GM18498 (cell line): ENCODE data around the gene TMC5.

ENCODE experiments used
- ATAC-seq: cut with Tn5 transposase; IDR thresholded peaks from one replicate; pipeline ENCODE4 v1.9.1; 2021; ENCODE audit warnings: mild to moderate bottlenecking, moderate library complexity; ENCODE audit not compliant: unreplicated experiment

TMC5 gene

DNA sequence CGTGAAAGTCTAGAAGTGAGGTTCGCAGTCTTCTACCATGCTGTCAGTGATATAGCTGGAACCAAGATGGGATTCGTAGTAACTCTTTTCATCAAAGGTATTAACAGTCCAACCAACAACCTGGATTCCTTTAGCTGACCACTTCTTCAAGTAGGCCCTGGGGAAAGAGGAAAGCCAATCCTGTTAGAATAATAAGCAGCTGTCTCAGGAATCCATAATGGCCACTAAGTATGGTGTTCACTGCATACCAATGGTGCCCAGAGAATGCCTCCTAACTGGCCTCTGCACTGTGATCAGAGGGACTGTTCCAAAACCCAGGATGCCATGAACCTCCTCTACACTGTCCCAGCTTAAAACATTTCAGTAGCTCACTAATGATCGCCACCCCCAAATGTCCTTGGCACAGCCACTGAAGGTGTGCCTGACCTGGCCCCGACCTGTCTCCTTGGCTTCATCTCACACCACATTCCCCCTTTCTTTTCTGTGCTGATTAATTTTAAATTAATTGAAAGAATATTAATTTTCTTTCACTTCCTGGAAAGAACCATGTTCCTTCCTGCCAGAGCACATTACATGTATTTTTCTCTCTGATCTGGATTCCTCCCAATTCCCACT, 85.9 kb downstream of the TMC5 start:
- no peak for ATAC-seq

DNA sequence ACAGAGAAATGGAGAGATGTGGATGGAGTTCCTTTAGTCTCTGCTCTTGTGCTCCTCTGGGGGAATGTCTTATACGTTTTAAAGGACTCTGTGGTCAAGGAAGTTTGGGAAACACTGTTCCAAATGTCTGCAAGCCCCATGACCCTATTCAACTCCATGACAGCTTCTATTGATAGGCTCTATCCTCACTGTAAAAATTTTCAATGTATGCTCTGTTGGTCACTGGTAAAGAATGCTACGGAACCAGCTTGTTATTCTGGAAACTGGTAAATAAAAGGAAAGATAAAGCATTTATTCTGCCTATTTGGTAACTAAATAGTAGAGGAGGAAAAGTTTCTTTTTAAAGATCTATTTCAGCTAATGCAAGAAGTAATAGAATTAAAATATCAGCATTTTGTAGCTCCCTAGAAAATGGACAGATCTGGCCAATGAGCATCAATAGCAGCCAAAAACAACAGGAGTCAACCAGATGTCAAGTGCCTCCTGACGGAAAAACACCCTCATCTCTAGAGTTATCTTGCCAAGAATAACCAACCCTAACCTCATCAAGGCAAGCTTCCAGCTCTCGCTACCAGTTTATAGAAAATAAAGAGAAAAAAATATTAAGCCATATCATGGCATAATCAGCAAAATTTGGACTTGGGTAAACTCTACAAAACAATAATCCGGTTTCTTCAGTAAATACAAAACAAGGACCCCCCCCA, 88.1 kb downstream of the TMC5 start:
- ATAC-seq, result no peak

DNA sequence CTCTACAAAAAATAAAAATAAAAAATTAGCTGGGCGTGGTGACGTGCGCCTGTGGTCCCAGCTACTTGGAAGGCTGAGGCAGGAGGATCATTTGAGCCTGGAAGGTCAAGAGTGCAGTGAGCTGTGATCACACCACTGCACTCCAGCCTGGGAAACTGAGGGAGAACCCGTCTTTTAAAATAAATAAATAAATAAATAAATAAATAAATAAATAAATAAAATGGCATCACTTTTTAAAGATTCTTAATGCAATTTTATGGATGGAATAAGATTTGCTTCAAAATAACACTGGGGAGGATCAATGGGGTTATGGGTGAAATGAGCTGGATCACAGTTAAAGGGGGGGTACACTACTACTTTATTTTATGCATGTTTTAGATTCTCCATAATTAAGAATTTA, 89.3 kb downstream of the TMC5 start:
- ATAC-seq, result no peak

DNA sequence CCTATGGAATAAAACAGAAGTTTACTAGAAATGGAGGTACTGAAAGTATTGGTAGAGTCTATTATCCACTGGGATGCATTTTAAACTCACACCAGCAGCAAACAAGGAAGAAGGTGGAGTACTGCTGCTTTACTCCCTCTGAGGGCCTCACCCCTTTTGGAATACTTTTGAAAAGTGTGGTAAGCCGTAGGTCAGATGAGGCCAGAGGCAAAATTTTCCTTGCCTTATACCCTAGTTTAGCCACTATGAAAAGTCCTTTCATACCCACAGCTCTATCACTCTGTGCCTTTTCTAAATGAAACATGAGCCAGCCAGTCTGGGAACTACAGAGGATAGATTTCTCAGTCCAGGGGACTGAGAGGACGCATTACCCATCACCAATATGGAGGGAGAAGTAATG, 90.2 kb downstream of the TMC5 start:
- ATAC-seq, result no peak

DNA sequence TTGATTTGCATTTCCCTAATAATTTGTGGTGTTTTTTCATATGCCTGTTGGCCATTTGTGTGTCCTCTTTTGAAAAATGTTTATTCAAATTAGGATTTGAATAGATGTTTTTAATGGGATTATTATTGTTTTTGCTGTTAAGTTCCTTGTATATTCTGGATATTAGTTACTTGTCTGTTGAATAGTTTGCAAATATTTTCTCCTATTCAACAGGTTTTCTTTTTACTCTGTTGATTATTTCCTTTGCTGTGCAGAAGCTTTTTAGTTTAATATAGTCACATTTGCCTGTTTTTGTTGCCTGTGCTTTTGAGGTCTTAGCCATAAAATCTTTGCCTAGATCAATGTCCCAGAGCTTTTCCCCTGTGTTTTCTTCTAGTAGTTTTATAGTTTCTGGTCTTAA, 94.6 kb downstream of the TMC5 start:
- no peak for ATAC-seq

DNA sequence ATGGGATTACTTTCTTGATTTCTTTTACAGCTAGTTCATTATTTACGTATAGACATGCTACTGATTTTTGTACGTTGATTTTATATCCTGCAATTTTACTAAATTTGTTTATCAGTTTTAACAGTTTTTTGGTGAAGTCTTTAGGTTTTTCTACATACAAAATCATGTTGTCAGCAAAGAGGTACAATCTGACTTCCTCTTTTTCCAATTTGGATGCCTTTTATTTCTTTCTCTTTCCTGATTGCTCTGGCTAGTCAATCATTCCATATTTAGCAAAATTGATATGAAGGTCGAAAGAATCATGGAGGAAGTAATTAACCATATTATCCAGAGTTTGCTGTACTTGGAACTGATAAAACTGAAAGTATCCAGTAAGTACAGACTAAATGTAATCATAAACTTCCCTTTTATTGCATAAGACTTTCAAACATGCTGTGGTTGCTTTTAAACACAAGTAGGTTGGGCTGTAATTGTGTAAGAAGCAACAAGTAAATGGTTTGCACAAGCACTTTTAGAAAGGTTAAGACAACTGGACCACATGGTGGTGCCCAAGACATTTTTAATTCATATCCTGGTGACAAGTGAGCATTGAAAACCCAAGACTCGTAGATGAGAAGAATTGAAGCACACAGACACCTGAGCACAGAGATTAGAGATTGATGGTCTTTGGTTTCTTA, 95.8 kb downstream of the TMC5 start:
- no peak for ATAC-seq

DNA sequence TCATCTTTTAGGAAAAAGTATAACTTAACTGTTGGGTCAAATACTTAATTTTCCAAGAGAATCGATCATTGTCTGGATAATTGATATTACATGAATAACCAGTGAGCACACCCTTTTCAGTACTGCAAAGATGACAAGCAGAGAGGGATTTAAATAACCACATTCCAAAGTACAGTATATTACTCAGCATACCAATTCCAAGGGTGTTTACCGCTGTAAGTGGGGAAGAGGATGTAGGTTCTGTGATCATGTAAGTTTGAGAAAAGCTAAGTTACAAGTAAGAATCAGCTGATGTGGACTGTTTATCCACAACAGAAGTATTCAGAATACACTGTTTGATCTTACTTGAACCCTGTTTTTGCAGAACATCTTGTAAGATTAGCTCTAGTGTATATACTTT, 98.1 kb downstream of the TMC5 start:
- no peak for ATAC-seq

DNA sequence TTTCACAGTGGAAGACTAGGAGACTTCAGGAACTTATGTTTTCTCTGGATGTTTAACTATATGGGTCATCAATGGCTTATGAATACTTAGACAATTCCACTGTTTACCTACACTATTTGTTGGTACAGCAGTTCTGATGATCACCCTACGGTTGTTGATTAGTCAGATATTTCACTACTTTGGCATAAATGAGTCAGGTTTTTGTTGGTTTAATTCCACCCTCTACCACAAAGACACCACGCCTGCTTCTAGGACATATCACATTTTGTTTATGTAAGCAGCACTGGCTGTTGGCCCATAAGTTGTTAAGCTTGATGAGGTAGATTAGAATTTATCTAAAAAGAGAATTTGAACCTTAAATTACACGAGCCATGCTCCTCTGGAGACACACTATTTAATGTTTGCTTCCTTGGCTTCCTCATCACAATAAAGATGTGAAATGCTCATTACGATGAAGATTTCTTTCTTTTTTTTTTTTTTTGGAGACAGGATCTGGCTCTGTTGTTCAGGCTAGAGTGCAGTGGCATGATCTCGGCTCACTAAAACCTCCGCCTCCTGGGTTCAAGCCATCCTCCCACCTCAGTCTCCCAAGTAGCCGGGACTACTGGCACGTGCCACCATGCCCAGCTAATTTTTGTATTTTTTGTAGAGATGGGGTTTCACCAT, 99.9 kb downstream of the TMC5 start:
- no peak for ATAC-seq

DNA sequence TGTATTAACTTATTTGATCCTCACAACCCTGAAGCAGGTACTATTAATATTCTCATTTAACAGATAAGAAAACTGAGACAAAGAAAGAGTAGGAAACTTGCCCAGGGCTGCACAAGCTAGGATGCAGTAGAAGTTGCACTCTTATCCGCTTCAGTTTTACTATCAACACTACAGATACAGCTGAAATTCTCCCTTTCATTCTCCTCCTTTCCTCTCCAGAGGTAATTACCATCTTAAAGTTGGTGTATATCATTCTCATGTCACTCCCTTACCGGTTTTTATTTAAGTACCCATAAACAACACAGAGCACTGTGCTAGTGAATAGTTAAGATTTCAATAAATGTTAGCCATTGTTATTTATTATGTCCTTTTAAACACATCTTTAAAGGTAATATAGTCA, 100.7 kb downstream of the TMC5 start:
- no peak for ATAC-seq

DNA sequence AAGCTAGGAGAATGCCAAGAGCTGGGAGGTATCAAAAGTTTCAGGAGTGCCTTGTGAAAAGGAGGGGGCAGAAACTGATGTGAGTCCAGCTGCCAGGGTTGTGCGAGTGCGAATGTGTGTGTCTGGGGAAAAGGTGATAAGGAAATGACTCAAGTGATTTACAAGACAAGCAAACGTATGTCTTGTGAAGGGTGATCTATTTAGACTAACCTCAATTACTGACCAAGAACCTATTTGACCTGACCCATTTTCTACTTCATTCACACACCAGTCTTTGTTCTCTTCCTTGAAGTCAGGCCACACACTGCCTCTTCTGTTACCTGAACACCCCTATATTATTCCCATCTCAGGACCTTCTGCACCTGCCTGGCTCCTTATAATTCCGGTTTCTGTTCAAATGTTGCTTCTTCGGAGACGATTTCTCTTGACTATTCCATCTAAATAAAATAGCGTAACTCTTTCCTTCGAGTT, 103.2 kb downstream of the TMC5 start:
- ATAC-seq, result no peak

DNA sequence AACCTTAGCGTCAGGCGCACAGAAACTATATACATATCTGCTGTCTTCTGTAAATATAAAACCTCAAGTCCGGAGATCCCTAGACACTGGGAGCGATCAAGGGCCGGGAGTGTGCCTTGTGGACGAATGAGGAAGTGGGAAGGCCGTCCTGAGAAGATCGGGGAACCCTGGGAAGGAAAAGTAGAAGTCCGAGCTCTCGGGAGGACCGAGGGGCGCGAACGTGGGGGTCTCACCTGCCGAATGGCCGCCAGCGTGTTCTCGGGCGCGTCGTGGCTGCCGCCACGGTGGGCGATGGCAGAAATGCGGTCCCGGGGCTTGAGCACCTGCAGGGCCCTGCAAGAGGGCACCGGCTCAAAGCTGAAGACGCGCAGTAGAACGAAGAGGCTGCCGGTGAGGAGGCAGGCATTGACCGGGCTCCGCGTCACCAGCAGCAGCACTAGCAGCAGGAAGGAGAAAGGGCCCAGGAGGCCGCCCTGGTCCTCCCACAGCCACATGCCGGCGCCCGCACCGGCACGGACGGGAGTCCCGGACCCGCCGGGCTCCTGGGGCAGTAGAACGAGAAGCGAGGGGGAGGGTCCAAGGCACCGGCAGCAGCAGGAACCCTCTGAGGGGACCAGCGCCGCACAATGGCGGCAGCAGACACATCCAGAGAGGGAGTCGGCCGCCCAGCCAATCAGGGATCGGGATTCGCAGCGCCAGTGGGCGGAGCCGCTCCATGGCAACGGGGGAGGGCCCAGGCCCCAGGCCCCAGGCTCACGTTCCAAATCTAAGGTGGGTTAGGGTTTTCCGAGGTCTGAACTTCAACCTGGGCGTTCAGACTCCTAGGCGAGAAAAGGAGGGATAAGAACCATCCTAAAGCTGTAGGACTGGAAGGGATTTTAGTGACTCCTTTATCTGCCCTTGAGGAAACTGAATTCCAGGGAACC, 104.1 kb downstream of the TMC5 start, which contains the start of gene GDE1:
Gene GDE1, minus strand, starts transcription at position 628 of the 926 bp plus-strand sequence. Its CDS starts 134 bp downstream, at position 494.
- ATAC-seq, result peak; percentile 75

DNA sequence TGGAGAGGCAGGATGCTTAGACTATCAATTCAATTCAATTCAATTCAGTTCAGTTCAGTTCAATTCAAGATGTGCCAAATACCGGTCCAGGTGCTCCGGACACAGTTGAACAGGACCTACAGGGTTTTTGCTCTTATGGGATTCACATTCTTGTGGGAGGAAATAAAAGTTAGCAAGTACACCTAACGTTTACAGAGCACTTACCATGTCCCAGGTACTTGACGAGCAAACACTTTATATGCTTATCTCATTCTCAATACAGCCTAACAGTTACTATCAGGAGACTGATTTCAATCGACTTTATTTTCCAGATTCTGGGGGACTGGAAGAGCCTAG, 104.7 kb downstream of the TMC5 start:
- ATAC-seq, result no peak

DNA sequence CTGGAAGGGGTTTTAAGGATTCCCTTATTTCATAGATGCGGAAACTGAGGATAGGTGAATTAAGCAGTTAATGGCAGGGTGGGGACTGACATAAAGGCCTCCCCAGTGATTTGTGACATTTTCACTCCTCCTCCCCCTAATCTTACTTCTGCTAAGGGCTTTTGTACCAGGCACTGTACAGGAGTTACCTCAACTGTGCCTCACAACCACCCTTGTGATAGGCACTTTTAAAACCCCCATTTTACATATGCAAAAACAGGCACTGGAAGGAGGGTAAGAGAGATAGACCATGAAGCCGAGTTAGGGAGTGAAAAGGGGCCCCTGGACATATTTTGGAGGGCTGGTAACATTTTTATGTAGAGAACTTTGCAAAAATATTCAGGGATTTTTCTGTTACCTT, 105.1 kb downstream of the TMC5 start:
- no peak for ATAC-seq

DNA sequence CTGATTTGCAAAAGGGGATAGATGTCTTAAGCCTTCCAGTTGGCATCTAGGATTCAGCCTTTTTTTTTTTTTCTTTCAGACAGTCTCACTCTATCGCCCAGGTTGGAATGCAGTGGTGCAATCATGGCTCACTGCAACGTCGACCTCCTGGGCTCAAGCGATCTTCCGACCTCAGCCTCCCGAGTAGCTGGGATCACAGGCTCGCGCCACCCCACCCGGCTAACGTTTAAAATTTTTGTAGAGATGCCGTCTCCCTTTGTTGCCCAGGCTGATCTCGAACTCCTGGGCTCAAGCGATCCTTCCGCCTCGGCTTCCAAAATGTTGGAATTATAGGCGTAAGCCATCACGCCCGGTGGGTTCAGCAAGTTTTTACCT, 105.5 kb downstream of the TMC5 start:
- no peak for ATAC-seq

DNA sequence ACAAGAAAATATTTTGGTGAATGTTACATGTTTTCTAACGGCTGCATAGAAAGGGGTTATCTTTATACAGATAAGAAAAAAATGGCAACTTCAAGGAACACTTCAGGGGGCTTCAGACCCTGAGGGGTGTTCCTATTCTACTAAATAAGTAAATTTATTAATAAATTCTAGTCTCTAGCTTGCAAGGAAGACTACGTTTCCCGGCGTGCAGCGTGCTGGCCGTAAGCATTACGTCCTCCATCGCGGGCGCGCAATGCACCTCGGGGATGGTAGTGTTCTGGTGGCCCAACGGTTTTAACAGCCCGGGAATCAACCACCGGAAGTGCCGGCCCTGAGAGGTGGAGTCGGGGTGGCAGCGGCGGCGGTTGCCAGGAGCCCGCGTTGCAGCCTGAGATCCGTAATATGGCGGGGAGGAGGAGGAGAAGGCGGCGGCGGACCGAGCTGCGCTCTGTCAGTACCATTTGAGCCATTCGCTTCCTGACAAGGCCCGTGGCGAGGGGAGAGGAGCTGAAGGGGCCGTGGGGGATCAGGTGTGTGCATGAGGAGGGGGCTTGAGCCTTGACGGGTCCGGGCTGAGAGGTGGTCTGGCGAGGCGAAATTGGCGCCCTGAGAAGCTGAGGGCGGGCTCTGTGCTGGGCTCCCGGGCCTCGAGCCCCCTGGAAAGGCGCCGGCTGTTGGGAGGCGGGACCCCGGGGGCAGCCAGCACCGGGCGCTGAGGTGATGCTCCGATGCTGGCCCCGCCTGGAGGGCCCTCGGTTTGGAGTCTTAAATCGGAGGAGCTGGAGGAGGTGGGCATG, 106.1 kb downstream of the TMC5 start, which contains the start of gene CCP110:
Gene CCP110, plus strand, starts transcription at position 384 of the 797 bp plus-strand sequence. CDS start 3,940 bp downstream, outside the sequence.
- peak; percentile 72 for ATAC-seq

DNA sequence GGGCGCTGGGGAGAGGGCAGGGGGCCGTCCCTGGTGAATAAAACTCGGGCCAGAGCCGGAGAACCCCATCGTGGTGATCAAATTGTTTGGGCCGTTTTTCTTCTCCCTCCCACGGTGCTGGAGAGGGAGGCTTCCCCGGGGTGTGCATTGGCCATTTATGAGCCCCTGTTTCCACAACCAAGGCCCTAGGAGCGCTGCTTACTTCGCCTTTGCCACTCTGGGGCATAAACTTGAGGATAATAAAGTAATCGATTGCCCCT, 106.6 kb downstream of the TMC5 start:
- no peak for ATAC-seq

DNA sequence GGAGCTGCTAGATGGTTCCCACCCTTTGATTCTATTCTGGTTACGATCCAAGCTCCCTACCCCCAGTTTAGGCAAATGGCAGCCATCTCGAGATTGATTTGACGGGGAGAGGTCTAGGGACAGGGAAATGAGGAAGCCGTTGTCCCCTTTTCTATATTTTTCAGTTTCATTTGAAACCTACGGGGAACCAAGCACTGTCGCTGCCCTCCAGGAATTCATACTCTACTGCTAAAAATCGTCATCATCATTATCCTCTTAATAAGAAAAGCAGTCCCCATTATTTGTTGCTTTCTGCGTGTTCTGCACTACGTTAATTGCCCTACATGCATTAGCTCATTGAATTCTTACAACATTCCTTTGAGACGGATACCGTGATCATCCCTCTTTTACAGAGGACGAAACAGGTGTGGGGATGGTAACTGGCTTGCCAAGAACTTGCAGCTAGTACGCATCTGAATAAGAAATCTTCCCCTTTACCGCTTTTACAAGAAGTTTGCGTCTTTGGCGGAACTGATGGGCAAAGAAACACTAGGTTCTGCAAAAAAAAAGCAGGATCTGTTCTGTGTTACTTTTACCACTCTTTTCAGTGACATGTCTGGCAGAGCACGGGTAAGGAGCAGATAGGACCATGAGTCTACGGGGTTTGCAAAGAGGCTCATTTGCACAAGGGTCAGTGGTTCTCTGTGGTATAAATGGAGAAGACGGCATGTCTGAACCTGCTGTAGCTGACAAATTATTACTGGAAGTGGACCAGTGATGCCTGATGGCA, 107.1 kb downstream of the TMC5 start:
- peak; percentile 30 for ATAC-seq

DNA sequence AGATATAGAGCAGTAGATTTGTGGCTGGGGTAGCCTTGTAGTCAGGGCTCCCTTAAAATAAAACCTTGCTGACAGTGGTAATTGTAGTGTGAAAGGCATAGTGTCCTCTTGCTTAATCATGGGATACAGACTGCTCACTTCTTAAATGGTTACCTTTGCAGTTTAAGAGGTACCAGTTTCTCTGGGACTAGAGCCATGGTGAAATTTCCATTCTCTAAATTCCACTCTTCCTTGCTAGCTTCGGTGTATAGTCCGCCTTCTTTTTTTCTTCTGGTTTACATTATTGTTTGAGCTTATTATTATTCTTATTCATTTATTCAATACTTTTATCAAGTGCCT, 107.7 kb downstream of the TMC5 start:
- ATAC-seq, result no peak

DNA sequence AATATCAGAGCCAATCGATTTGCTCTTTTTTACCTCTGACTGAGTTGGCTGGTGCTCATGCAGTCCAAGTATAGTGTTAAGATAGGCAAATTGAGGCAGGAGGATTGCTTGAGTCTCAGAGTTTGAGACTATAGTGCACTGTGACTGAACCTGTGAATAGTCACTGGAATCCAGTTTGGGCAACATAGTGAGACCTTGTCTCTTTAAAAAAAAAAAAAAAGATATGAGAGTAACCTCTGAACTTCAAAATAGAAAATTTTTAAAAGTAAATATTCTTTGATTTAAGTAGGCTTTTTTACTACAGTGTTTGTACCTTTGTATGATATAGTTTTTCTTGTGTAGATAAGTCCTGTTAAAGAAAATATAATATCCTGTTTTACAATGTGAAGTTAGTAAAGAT, 109.5 kb downstream of the TMC5 start:
- ATAC-seq, result no peak
